Measurements from ENCODE around the gene HIVEP2.

HIVEP2 gene

DNA sequence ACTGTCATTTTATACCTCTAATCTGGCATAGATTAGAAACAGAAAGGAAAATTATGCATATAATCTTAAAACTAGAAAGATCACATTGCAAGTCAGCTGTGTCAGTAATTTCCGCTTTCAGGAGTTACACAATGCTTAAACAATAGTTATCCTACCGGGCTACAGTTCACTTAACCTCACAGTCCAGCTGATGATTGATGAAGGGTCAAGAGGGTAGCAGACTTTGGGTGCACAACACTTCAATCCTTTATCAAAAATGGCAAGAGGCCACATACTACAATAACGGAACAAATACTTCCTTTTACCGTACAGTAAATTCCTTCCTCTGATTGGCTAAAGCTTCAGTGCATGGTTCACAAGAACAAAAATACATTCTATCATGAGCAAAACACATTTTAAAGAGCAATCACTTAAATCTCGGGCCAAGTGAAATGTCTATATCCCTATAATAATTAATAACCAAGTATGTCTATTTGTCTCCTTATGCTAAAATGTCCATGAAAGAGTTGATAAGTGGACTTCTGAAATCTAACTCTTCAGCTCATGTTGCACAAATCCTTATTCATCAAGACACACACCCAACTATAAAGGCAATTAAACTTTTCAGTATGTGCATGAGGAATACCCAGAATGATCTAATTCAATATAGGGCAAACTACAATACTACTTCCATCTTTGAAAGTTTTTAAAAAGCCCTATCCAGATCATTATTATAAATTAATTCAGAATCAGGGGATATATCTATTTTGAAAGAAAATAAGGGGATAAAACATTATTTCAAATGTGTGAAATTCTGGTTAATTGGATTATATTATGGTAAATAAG is 76.8 kb downstream of the HIVEP2 start:
- Mint-ChIP-seq H3K36me3 (ENCODE audit: low read depth) (peaks cover 1% of the 10 kb centered on the region), H3K27me3 (ENCODE audit: low read depth) (no peaks in the 10 kb centered on the region), H3K9me3 (no peaks in the 10 kb centered on the region), H3K27ac (no peak overlapping the region), H3K4me1 (ENCODE audit: low read depth) (peaks cover 49% of the 10 kb centered on the region), H3K4me3 (peak overlapping the region; percentile 67)
- DNase-seq (ENCODE audit: low spot score), result no peak

DNA sequence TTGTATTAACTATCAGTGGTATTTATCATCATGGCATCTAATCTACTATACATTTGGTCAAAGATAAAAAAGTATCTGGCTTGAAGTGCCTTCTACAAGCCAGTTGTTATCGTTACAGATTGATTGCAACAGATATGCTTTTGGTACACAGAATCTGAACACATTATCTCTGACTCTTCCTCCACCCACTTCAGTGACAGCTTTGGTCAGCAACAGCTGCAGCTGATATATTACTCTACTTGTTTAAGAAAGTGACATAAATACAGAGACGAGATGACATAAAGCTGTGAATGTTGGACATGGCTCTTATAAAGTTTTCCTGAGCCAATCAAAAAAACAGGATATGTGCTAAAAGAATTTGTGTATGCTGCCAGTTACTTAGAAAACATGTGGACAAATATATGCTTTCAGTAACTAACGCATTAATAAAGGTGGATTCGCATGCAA is 77.6 kb downstream of the HIVEP2 start:
- Mint-ChIP-seq H3K36me3 (ENCODE audit: low read depth) (peaks cover 1% of the 10 kb centered on the region), H3K4me3 (peak overlapping the region; percentile 67), H3K27me3 (ENCODE audit: low read depth) (no peaks in the 10 kb centered on the region), H3K9me3 (no peaks in the 10 kb centered on the region), H3K27ac (no peak overlapping the region), H3K4me1 (ENCODE audit: low read depth) (peaks cover 42% of the 10 kb centered on the region)
- no peak for DNase-seq (ENCODE audit: low spot score)

DNA sequence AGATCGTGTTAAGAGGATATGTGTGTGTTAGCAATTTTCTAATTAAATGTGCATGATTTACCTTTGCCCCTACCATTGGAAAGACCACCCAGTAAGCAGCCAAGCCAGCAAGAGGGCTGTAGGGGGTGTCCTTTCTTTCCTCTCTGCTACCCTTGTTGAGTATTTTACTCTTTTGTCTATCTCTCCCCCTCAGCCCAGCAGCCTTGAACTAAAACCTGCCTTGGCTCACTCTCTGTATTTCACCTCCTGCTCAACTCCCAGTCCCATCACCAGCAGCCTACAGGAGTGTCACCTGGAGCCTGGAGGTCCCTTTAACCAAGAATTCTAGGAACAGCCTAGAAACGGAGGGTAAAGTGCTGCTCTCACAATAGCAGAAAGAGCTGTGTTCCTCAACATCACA is 81.0 kb downstream of the HIVEP2 start:
- peaks cover 4% of the 10 kb centered on the region for H3K36me3 Mint-ChIP-seq (ENCODE audit: low read depth)
- H3K27ac Mint-ChIP-seq, result no peak overlapping the region
- no peak for DNase-seq (ENCODE audit: low spot score)
- no peaks in the 10 kb centered on the region for H3K27me3 Mint-ChIP-seq (ENCODE audit: low read depth)
- H3K4me1 Mint-ChIP-seq (ENCODE audit: low read depth), result peaks cover 34% of the 10 kb centered on the region
- no peaks in the 10 kb centered on the region for H3K9me3 Mint-ChIP-seq
- H3K4me3 Mint-ChIP-seq, result no peak overlapping the region

DNA sequence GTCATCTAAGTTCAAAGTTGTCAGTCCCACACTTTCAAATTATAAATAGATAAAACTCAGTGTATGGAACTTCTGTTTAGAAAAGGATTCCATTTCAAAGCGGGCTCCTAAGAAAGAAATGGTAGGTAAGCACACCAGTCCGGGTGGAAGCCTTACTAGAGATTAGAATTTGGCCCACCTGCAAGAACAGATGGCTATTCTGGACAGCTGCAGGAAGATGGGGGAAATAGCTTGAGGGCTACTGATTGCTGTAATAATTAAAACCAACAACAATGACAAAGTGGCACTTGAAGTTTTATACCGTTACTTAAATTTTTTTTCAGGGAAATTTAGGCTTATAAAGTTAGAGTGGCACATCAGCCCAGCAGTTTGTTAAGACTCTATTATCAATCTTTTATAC is 83.3 kb downstream of the HIVEP2 start:
- no peaks in the 10 kb centered on the region for H3K27me3 Mint-ChIP-seq (ENCODE audit: low read depth)
- no peak for DNase-seq (ENCODE audit: low spot score)
- no peaks in the 10 kb centered on the region for H3K9me3 Mint-ChIP-seq
- peaks cover 36% of the 10 kb centered on the region for H3K4me1 Mint-ChIP-seq (ENCODE audit: low read depth)
- no peak overlapping the region for H3K4me3 Mint-ChIP-seq
- H3K36me3 Mint-ChIP-seq (ENCODE audit: low read depth), result peaks cover 4% of the 10 kb centered on the region
- no peak overlapping the region for H3K27ac Mint-ChIP-seq

DNA sequence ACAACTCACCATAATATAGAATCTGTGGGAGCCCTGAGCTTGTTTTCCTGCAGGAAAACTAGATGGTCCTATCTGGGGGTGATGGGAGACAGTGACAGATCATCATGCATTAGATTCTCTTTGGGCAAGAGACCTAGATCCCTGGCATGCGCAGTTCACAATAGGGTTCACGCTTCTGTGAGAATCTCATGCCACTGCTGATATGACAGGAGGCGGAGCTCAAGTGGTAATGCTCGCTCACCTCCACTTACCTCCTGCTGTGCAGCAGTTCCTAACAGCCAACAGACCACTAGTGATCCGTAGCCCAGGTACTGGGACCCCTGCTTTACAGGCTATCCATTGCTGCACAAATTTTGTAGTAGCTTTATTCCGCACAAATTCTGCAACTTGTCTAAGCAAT is 84.5 kb downstream of the HIVEP2 start:
- Mint-ChIP-seq H3K9me3 (no peaks in the 10 kb centered on the region), H3K27me3 (ENCODE audit: low read depth) (no peaks in the 10 kb centered on the region), H3K27ac (no peak overlapping the region), H3K4me3 (no peak overlapping the region), H3K36me3 (ENCODE audit: low read depth) (peaks cover 4% of the 10 kb centered on the region), H3K4me1 (ENCODE audit: low read depth) (peaks cover 46% of the 10 kb centered on the region)
- no peak for DNase-seq (ENCODE audit: low spot score)

DNA sequence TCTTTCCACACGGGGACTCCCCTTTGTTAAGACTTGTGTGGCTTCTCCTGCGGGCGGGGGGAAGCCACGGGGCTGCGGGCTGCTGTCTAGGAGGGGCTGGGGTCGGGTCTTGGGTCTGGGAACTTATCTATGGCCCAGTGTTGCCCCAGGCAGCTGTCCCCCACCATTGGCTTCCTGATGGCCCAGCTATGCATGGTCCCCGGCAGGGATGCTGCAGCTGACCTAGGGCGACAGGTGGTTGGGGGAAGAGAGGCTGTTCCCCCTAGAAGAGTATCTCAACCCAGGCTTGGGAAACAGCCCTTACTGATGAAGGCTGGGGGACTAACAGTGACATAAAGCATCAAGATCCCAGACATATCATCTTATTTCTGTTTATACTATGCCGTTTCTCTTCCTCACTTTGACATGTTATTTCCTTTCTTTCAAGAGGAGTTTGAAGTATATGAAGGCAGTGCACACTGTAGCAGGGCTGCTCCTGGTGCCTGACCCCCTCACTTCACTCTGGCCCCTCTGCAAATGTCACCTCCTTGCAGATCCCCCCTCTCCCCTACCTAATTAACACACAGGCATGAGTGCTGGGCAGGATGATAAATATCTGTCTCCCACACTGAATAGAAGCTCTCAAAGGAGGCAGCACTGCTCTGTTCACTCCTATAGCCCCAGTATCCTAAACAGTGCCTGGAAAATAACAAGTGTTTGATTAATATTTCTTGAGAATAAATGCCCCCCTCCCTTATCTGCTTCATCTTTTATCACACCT is 87.0 kb downstream of the HIVEP2 start:
- Mint-ChIP-seq H3K36me3 (ENCODE audit: low read depth) (peaks cover 12% of the 10 kb centered on the region), H3K4me3 (peak overlapping the region; percentile 80), H3K4me1 (ENCODE audit: low read depth) (peaks cover 65% of the 10 kb centered on the region), H3K27me3 (ENCODE audit: low read depth) (no peaks in the 10 kb centered on the region), H3K27ac (peak overlapping the region; percentile 95), H3K9me3 (no peaks in the 10 kb centered on the region)
- no peak for DNase-seq (ENCODE audit: low spot score)

DNA sequence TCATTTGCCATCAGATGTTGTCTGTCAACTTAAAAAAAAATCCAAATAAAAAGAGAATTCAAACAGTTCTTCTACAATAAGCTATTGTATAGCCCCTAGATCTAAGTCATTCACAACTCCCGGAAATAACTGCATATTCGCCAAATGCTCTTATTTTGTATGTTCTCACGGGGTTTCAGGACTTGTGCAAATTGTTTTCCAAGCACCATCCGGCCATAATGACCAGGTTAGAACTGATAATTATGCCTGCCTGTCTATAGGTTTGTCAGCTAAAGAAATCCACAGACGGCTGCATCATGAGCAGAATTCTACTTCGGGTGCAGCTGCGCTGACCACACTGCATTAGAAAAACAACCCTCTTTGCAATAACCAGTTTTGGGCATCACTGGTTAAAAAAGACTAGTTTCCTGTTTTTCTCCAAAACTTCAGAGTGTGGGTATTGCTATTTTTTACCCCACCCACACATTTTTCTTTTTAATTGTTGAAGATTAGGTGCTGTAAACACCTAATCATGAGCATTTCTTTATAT is 87.7 kb downstream of the HIVEP2 start:
- Mint-ChIP-seq H3K4me3 (peak overlapping the region; percentile 80), H3K27ac (peak overlapping the region; percentile 95), H3K27me3 (ENCODE audit: low read depth) (no peaks in the 10 kb centered on the region), H3K9me3 (no peaks in the 10 kb centered on the region), H3K4me1 (ENCODE audit: low read depth) (peaks cover 71% of the 10 kb centered on the region), H3K36me3 (ENCODE audit: low read depth) (peaks cover 12% of the 10 kb centered on the region)
- DNase-seq (ENCODE audit: low spot score), result no peak

DNA sequence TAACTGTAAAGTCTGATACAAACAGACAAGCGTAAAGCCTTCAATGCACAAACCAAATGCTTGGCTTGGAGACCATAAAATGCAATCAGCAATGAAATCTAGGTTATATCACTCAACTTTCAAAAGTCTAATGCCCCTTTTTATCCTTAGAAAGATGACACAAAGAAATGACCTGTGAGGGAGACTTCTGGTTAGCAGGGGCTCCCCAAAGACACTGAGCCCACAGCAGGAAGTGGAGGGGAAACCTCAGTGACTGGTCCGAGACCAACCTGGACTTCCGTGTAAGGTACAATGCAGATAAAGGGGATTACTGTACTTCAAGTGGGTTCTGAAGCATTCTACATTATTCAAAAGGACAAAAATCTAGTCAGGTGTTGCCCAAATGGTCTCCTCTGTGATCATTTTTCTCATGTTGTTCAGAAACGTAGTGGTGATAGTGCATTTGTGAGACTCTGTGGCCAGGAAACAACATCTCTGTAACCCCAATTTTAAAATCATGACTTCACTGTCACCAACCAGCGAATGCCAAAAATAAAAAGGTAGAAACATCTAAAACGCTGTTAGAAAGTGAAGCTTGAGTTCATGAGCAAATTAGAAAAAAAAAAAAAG is 88.2 kb downstream of the HIVEP2 start:
- DNase-seq (ENCODE audit: low spot score), result peak; percentile 50
- H3K36me3 Mint-ChIP-seq (ENCODE audit: low read depth), result peaks cover 12% of the 10 kb centered on the region
- H3K27ac Mint-ChIP-seq, result peak overlapping the region; percentile 95
- peak overlapping the region; percentile 80 for H3K4me3 Mint-ChIP-seq
- H3K4me1 Mint-ChIP-seq (ENCODE audit: low read depth), result peaks cover 73% of the 10 kb centered on the region
- H3K27me3 Mint-ChIP-seq (ENCODE audit: low read depth), result no peaks in the 10 kb centered on the region
- H3K9me3 Mint-ChIP-seq, result no peaks in the 10 kb centered on the region

DNA sequence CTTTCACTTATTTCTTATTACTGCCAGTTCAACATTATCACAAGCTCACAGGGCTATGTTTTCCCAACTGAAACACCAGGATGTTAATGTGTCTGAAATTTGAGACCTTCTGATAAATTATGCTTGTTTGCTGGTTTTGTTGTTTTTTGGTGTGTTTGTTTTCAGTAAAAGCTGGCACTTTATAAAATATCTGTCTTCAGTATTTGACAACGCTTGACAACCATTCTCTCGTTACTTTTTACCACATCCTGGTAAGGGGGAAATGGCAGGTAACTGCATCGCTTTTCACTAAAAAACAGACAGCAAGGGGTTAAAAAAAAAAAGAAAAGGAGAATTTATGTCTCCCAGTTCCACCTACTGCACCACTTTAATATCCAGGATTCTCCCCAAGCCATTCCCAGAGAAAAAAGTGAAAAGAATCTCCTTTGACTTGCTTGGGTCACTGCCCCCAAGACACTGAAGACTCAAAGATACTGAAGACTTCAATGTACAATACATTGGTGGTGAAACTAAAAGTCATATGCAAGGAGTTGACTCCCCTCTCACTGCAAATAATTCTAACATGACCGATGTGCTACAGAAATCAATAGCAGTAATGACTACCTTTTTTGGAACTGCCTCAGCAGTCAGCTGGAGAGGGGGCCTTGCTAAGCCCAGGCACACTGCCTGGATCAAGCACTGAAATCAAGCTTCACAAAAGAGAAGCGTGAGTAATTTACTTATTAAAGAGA is 88.9 kb downstream of the HIVEP2 start:
- H3K27me3 Mint-ChIP-seq (ENCODE audit: low read depth), result no peaks in the 10 kb centered on the region
- H3K9me3 Mint-ChIP-seq, result no peaks in the 10 kb centered on the region
- DNase-seq (ENCODE audit: low spot score), result no peak
- H3K36me3 Mint-ChIP-seq (ENCODE audit: low read depth), result peaks cover 12% of the 10 kb centered on the region
- peak overlapping the region; percentile 95 for H3K27ac Mint-ChIP-seq
- H3K4me1 Mint-ChIP-seq (ENCODE audit: low read depth), result peaks cover 75% of the 10 kb centered on the region
- peak overlapping the region; percentile 80 for H3K4me3 Mint-ChIP-seq

DNA sequence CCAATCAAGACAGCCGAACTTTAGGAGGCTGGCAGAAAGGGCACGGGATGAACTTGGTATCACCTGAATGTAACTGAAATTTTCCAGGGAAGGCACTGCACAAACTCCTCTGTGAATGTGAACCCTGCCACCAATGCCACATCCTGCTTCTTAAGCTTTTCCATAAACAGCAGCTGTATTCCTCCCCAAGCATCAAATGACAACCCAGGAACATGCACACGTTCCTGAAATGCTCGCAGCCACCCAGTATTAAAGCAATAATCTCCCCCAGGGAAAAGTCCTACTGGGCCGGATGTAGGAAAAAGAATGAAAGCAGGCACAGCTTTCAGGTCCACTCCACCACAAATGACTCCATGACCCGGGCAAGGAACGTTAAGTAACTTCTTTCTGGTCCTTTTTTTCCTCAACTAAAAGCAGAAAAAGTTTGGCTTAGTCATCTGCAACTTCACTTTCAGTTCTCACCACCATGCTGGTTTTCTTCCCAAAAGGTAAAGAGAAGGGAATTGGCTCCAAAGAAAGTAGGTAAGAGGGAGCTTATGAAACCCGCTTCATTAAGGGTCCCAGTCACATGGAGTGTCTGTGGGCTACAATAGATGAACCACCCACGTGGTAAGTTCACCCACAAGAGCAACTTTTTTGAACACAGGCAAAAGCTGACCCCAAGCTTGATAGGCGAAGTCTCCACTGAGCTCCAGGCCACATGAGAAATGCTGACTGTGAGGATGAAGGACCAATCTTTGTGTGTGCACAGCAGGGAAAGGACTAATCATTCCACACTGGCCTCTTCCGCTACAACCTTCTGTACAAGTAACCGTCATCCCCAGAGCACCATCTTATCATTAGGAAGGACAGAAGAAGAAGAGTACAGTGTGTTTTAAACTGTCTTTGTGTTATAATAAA is 90.1 kb downstream of the HIVEP2 start:
- peaks cover 12% of the 10 kb centered on the region for H3K36me3 Mint-ChIP-seq (ENCODE audit: low read depth)
- H3K27ac Mint-ChIP-seq, result peak overlapping the region; percentile 95
- H3K4me1 Mint-ChIP-seq (ENCODE audit: low read depth), result peaks cover 81% of the 10 kb centered on the region
- no peaks in the 10 kb centered on the region for H3K9me3 Mint-ChIP-seq
- H3K4me3 Mint-ChIP-seq, result peak overlapping the region; percentile 80
- no peaks in the 10 kb centered on the region for H3K27me3 Mint-ChIP-seq (ENCODE audit: low read depth)
- no peak for DNase-seq (ENCODE audit: low spot score)

DNA sequence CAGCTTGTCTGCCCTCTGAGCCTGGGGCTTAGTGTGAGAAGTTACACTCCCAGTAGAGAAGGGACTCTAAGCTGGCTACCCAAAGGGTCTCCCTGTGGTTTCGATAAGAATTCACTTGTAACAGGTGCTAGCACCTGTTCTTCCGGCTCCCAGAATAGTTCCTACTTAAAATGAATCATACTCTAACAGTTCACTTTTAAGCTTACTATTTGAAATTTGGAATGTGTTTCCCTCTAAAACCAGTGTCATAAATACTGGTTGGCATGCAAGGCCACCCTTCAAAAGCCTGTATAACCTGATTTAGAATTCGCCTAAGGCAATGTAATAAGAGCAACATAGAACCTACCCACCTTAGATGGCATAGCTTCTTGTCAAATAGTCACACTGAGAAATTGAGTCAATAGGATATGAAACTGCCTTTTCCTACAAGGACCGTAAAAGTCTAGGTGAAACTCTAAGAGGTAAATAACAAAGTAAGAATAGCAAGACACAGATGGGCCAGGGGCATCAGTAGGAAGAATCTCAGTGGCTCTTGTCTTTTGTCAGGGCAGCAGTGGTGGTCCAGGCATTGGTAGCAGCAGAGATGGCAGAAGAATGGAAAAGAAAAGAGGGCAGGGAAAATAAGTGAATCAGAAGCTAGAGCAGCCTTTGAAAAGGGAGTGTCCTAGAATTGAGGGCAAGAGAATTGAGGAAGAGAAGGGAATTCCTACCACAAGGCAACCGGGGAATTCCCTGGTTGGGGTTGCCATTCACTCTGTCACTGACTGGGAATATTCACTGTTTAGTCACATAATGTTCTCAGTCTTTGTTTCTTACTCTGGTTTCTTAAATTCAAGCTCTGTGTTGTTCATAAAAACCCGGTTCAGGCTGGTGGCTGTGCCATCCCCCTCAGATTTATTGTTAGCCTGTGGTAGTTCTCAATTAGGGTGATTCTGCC is 91.5 kb downstream of the HIVEP2 start:
- DNase-seq (ENCODE audit: low spot score), result no peak
- Mint-ChIP-seq H3K4me1 (ENCODE audit: low read depth) (peaks cover 88% of the 10 kb centered on the region), H3K9me3 (no peaks in the 10 kb centered on the region), H3K4me3 (peak overlapping the region; percentile 22), H3K27me3 (ENCODE audit: low read depth) (no peaks in the 10 kb centered on the region), H3K36me3 (ENCODE audit: low read depth) (peaks cover 13% of the 10 kb centered on the region), H3K27ac (peak overlapping the region; percentile 22)

DNA sequence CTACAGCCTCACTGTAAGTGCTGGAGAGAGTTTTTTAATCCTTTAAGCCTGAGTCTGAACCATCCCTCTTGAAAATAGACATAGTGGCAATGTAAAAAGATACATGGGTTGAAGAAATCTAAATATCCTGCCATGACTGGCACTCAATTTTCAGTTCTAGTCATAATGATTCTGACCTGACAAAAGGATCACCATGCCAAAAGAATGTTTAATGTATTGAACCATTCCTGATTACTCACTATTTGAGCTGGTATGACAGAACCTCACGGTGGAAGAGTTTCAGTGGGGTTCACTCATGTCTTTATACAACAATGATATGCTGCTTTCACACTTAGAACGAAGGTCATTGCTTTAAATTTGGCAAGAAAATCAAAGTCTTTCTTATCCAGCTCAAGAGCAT is 93.4 kb downstream of the HIVEP2 start:
- H3K4me3 Mint-ChIP-seq, result peak overlapping the region; percentile 47
- no peak overlapping the region for H3K27ac Mint-ChIP-seq
- H3K4me1 Mint-ChIP-seq (ENCODE audit: low read depth), result peaks cover 82% of the 10 kb centered on the region
- peaks cover 14% of the 10 kb centered on the region for H3K36me3 Mint-ChIP-seq (ENCODE audit: low read depth)
- H3K9me3 Mint-ChIP-seq, result no peaks in the 10 kb centered on the region
- DNase-seq (ENCODE audit: low spot score), result no peak
- H3K27me3 Mint-ChIP-seq (ENCODE audit: low read depth), result peaks cover under 1% of the 10 kb centered on the region

Measured in T-helper 2 cell treated with Interferon-gamma antibody and Interleukin-4, amounts not matched to agents 5 μg/mL and 100 μg/mL, for 36 hours (primary cell).